ENCODE data around the gene SDHAF2. TPM values are rescaled to one million over a fixed set of nuclear protein-coding genes. Genes with fewer than 3 reads are reported as not detected.
"Not testable (repeated sequence)": the region's sequence is repeated elsewhere in the genome, so short reads cannot be mapped to it uniquely, and the experiment has no call there.

SDHAF2 gene
- total RNA-seq, 2 donors from 2014 or later: 32.0 to 34.3 TPM

- no peaks in the 10 kb centered on the region for H3K9me3 Mint-ChIP-seq
- ATAC-seq (no peak), DNase-seq (ENCODE audit: low spot score in 2 of 2) (no peak)
- peaks cover 23 to 53% of the 10 kb centered on the region in 2 donors for H3K36me3 Mint-ChIP-seq
- H3K27ac Mint-ChIP-seq: peak overlapping the region; percentile 63 to 87
Observed at GRCh38 chr11:61414547-61414946, 15.4 kb upstream of the SDHAF2 start.

GRCh38 chr11:61415381-61415780 lies 14.5 kb upstream of the SDHAF2 start:
- Mint-ChIP-seq H3K27ac (peak overlapping the region; percentile 57 to 63), H3K36me3 (peaks cover 23 to 61% of the 10 kb centered on the region in 2 donors), H3K9me3 (no peaks in the 10 kb centered on the region)
- DNase-seq (ENCODE audit: low spot score in 2 of 2): no peak
- no peak for ATAC-seq

- Mint-ChIP-seq H3K36me3 (peaks cover 12 to 58% of the 10 kb centered on the region in 2 donors), H3K27ac (no peak overlapping the region), H3K9me3 (no peaks in the 10 kb centered on the region)
- DNase-seq (ENCODE audit: low spot score in 2 of 2): no peak
- no peak for ATAC-seq
Observed at GRCh38 chr11:61416941-61417340, 13.0 kb upstream of the SDHAF2 start.

GRCh38 chr11:61417670-61418069 lies 12.3 kb upstream of the SDHAF2 start:
- Mint-ChIP-seq H3K27ac (peak overlapping the region; percentile 15 to 73), H3K36me3 (peaks cover 12 to 57% of the 10 kb centered on the region in 2 donors), H3K9me3 (no peaks in the 10 kb centered on the region)
- DNase-seq (ENCODE audit: low spot score in 2 of 2) (no peak), ATAC-seq (no peak)

- no peak for DNase-seq (ENCODE audit: low spot score in 2 of 2)
- ATAC-seq: no peak
- H3K9me3 Mint-ChIP-seq: no peaks in the 10 kb centered on the region
- H3K27ac Mint-ChIP-seq: peak overlapping the region; percentile 15 to 73
- peaks cover 12 to 57% of the 10 kb centered on the region in 2 donors for H3K36me3 Mint-ChIP-seq
Observed at GRCh38 chr11:61418136-61418535, 11.8 kb upstream of the SDHAF2 start.

- H3K36me3 Mint-ChIP-seq: peaks cover 13 to 58% of the 10 kb centered on the region in 2 donors
- DNase-seq (ENCODE audit: low spot score in 2 of 2): no peak
- no peaks in the 10 kb centered on the region for H3K9me3 Mint-ChIP-seq
- peak overlapping the region in 1 of 2 donors; percentile 55 for H3K27ac Mint-ChIP-seq
- no peak for ATAC-seq
Observed at GRCh38 chr11:61422226-61422625, 7.7 kb upstream of the SDHAF2 start.

GRCh38 chr11:61425367-61426131 lies 4.4 kb upstream of the SDHAF2 start:
- H3K36me3 Mint-ChIP-seq: peaks cover 32 to 64% of the 10 kb centered on the region in 2 donors

GRCh38 chr11:61429346-61429690 lies 606 bp upstream of the SDHAF2 start:
- ATAC-seq: peak; percentile 53 to 69
- Mint-ChIP-seq H3K36me3 (peaks cover 42 to 63% of the 10 kb centered on the region in 2 donors), H3K27ac (peak overlapping the region; percentile 99), H3K9me3 (no peaks in the 10 kb centered on the region)
- peak in 1 of 2 donors; percentile 77 for DNase-seq (ENCODE audit: low spot score in 2 of 2)

More at GRCh38 chr11:61425367-61426131, 4.4 kb upstream of the SDHAF2 start:
- DNase-seq (ENCODE audit: low spot score in 2 of 2): no peak
- no peak for ATAC-seq
- Mint-ChIP-seq H3K9me3 (no peaks in the 10 kb centered on the region), H3K27ac (peak overlapping the region in 1 of 2 donors; percentile 58)

GRCh38 chr11:61430839-61431238 lies 915 bp downstream of the SDHAF2 start:
- Mint-ChIP-seq H3K36me3 (peaks cover 43 to 59% of the 10 kb centered on the region in 2 donors), H3K27ac (peak overlapping the region; percentile 99)
- not testable (repeated sequence) for H3K9me3 Mint-ChIP-seq; ATAC-seq; DNase-seq (ENCODE audit: low spot score in 2 of 2)

- no peaks in the 10 kb centered on the region for H3K9me3 Mint-ChIP-seq
- peak overlapping the region in 1 of 2 donors; percentile 65 for H3K27ac Mint-ChIP-seq
- peaks cover 27 to 50% of the 10 kb centered on the region in 2 donors for H3K36me3 Mint-ChIP-seq
- ATAC-seq (no peak), DNase-seq (ENCODE audit: low spot score in 2 of 2) (no peak)
Observed at GRCh38 chr11:61437496-61437895, 7.6 kb downstream of the SDHAF2 start.

- no peaks in the 10 kb centered on the region for H3K9me3 Mint-ChIP-seq
- H3K27ac Mint-ChIP-seq: peak overlapping the region in 1 of 2 donors; percentile 60
- ATAC-seq (no peak), DNase-seq (ENCODE audit: low spot score in 2 of 2) (no peak)
- peaks cover 37 to 57% of the 10 kb centered on the region in 2 donors for H3K36me3 Mint-ChIP-seq
Observed at GRCh38 chr11:61439615-61440014, 9.7 kb downstream of the SDHAF2 start.

- peaks cover 23 to 43% of the 10 kb centered on the region in 2 donors for H3K36me3 Mint-ChIP-seq
- H3K9me3 Mint-ChIP-seq: no peaks in the 10 kb centered on the region
- ATAC-seq (no peak), DNase-seq (ENCODE audit: low spot score in 2 of 2) (no peak)
- peak overlapping the region; percentile 30 to 69 for H3K27ac Mint-ChIP-seq
Observed at GRCh38 chr11:61442616-61443015, 12.7 kb downstream of the SDHAF2 start.

GRCh38 chr11:61445516-61445915 lies 15.6 kb downstream of the SDHAF2 start:
- no peak overlapping the region for H3K27ac Mint-ChIP-seq
- peaks cover 22 to 33% of the 10 kb centered on the region in 2 donors for H3K36me3 Mint-ChIP-seq
- DNase-seq (ENCODE audit: low spot score in 2 of 2) (no peak), ATAC-seq (no peak)
- no peaks in the 10 kb centered on the region for H3K9me3 Mint-ChIP-seq

GRCh38 chr11:61446211-61446651 lies 16.3 kb downstream of the SDHAF2 start:
- H3K27ac Mint-ChIP-seq: peak overlapping the region; percentile 22 to 93
- DNase-seq (ENCODE audit: low spot score in 2 of 2) (peak; percentile 75 to 83), ATAC-seq (peak; percentile 53 to 79)
- H3K36me3 Mint-ChIP-seq: peaks cover 22 to 33% of the 10 kb centered on the region in 2 donors
- no peaks in the 10 kb centered on the region for H3K9me3 Mint-ChIP-seq

GRCh38 chr11:61447601-61448551 lies 18.0 kb downstream of the SDHAF2 start:
- H3K9me3 Mint-ChIP-seq: no peaks in the 10 kb centered on the region
- peak overlapping the region; percentile 90 to 93 for H3K27ac Mint-ChIP-seq
- DNase-seq (ENCODE audit: low spot score in 2 of 2) (no peak), ATAC-seq (peak; percentile 92 to 93)
- peaks cover 18 to 22% of the 10 kb centered on the region in 2 donors for H3K36me3 Mint-ChIP-seq

- no peak for DNase-seq (ENCODE audit: low spot score in 2 of 2)
- ATAC-seq: no peak
- H3K36me3 Mint-ChIP-seq: peaks cover 12 to 16% of the 10 kb centered on the region in 2 donors
- H3K27ac Mint-ChIP-seq: peak overlapping the region; percentile 74 to 93
- H3K9me3 Mint-ChIP-seq: no peaks in the 10 kb centered on the region
Observed at GRCh38 chr11:61448552-61448927, 18.6 kb downstream of the SDHAF2 start.

GRCh38 chr11:61452825-61453224 lies 22.9 kb downstream of the SDHAF2 start:
- no peak overlapping the region for H3K27ac Mint-ChIP-seq
- DNase-seq (ENCODE audit: low spot score in 2 of 2) (no peak), ATAC-seq (no peak)
- H3K36me3 Mint-ChIP-seq: peaks cover 4 to 11% of the 10 kb centered on the region in 2 donors
- H3K9me3 Mint-ChIP-seq: no peaks in the 10 kb centered on the region

All from activated naive CD4-positive, alpha-beta T cell treated with anti-CD3 and anti-CD28 coated beads, Interleukin-2, amount 50 U/mL, for 72 hours (primary cell).